GM21619 (cell line): ENCODE measurements around the gene PITPNC1.
"Not testable (repeated sequence)": the region's sequence is repeated elsewhere in the genome, so short reads cannot be mapped to it uniquely, and the experiment has no call there.

Experiments
- ATAC-seq: cut with Tn5 transposase; IDR thresholded peaks from one replicate; pipeline ENCODE4 v1.9.1; 2021; ENCODE audit not compliant: unreplicated experiment

The PITPNC1 gene

GRCh38 chr17:67639979-67640378 lies 262.9 kb downstream of the PITPNC1 start:
- ATAC-seq: no peak

DNA sequence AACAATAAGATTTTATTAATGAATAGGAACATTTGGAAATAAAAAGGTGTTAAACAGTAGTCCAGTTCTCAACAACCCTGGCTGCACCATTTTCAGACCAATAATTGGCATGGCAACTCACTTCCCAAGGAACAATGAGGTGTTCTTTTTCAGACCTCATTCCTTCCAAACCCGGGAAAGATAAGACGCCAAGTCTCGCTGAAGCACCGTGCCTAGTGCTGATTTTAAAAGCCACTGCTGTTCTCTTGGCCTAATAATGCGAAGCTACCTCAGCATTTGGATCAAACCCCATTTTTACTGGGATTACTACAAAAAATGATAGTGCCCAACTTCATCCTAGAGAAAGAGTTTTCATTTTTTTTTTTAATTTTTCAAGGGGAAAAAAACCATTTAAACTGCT lies 265.4 kb downstream of the PITPNC1 start:
- no peak for ATAC-seq

DNA sequence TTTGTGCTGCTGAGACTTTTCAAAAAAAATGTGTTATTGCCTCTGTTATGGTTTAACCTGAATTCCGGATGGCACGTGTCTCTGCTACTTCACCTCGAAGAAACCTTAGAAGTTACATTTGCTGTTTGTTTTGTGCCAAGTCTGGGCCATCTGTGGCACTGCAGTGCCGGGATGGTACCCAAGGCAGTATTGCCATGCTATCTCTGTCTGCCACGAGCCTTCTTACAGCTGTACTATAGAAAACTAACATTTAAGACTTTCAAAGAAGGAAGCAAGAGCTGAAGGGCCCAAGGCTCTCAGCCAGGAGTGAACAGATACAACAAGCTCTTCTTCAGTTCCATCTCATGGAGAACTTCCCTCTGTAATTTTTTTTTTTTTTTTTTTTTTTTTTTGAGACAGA lies 267.0 kb downstream of the PITPNC1 start:
- ATAC-seq: no peak

DNA sequence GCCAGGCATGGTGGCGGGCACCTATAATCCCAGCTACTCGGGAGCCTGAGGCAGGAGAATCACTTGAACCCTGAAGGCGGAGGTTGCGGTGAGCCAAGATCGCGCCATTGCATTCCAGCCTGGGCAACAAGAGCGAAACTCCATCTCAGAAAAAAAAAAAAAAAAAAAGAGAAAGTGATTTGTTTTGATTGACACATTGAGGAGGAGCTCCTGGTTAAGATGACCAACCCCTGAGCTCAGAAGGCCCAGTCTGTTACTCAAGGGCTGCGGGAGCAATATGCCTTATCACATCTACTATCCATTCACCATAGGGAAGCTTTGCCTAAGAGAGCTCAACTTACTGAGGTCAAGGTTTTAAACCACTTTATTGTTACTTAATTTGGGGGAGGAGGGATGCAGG lies 268.1 kb downstream of the PITPNC1 start:
- not testable (repeated sequence) for ATAC-seq

DNA sequence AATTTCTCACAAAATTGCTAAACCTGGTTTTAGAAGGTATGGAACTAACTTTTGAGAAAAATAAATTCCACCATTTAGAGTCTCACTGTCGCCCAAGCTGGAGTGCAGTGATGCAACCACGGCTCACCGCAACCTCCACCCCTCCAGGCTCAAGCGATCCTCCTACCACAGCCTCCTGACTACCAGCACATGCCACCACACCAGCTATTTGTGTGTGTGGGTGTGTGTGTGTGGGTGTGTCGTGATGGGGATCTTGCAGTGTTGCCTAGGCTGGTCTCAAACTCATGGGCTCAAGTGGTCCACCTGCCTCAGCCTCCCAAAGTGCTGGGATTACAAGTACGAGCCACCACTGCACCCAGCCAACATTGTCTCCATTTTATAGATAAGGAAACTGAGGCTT lies 269.4 kb downstream of the PITPNC1 start:
- ATAC-seq: no peak

DNA sequence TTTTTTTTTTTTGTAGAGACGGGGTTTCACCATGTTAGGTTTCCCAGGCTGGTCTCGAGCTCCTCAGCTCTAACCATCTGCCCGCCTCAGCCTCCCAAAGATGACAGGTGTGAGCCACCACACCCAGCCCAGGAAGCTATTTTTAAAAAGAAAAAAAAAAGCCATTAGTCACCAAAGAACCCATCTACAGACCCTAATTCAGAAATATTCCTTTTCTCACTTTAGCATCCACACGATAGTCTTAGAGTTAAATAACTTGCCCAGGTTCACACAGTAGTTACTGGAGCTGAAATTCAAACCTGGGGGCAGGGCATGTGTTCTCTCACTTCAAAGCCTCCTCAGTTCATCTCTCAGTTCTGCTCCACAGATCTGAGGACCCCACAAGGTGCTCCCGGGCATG lies 270.4 kb downstream of the PITPNC1 start:
- ATAC-seq: no peak

- no peak for ATAC-seq
Measured at GRCh38 chr17:67648032-67648905, 271.2 kb downstream of the PITPNC1 start.

DNA sequence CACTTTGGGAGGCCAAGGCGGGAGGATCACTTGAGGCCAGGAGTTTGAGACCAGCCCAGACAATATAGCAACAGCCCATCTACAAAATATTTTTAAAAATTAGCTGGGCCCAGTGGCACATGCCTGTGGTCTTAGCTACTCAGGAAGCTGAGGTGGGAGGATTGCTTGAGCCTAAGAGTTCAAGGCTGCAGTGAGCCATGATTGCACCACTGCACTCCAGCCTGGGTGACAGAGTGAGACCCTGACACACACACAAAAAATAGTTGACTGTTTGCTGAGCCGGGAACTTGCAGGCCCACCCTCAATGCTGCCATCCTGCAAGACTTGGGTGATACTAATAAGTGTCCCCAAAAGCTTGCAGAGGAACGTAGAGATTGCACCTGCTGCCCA lies 271.8 kb downstream of the PITPNC1 start:
- not testable (repeated sequence) for ATAC-seq

DNA sequence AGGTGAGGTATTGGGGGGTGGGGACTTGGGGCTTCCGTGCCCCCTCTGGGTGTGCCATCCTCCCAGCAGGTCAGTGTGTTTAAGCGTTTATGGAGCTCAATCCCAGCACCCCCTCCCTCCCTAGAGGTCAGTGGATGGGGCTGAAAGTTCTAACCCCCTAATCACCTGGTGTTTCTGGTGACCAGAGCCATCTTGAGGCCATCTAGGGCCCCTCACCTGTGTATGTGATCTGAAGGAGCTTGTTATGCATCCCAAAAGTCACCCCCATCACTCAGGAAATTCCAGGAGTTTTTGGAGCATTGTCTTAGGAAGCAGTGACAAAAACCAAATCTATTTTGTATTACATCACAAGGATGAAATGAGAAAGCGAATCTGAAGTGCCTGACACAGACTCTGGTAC lies 272.8 kb downstream of the PITPNC1 start:
- ATAC-seq: no peak

DNA sequence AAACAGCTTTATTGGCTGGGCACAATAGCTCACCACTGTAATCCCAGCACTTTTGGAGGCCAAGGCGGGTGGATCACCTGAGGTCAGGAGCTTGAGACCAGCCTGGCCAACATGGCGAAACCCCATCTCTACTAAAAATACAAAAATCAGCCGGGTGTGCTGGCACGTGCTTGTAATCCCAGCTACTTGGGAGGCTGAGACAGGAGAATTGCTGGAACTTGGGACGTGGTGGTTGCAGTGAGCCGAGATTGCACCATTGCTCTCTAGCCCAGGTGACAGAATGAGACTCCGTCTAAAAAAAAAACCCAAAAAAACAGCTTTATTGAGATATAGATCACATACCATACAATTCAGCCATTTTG lies 274.1 kb downstream of the PITPNC1 start:
- not testable (repeated sequence) for ATAC-seq

DNA sequence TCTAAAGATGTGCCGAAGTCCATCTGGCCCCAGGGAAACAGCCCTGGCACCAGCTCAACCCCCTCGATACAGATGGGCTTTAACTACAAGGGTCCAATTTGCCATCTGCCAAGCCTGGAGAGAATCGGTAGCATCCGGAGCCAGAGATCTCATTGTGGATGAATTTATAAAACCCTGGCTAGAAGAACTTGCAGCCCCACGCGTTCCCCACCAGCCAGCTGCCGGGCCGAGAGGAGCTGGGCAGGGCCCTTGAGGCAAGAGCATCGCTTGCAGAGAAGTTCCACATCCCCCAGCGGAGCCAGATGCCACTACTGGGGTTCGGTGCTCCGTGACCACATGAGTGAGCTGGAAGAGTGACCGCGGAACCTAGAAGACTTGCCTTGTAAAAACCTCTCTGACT lies 275.4 kb downstream of the PITPNC1 start:
- ATAC-seq: no peak

DNA sequence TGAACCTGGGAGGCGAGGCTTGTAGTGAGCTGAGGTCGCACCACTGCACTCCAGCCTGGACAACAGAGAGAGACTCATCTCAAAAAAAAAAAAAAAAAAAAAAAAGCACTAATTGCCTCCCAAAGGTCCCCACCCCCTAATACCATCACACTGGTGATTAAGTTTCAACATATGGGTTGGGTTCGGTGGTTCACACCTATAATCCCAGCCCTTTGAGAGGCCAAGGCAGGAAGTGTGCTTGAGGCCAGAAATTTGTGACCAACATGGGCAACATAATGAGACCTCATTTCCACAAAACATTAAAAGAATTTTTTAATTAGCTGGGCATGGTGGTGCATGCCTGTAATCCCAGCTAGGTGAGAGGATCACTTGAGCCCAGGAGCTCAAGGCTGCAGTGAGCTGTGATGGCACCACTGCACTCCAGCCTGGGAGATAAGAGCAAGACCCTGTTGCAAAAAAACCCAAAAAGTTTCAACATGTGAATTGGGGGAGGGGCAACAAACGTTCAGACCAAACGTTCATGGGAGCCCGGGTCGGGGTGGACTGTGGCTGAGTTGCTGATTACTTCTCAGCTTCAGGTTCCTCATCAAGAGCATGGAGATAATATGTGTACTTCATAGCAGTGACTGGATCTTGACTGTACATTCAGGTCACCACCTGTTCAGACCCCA lies 278.5 kb downstream of the PITPNC1 start:
- no peak for ATAC-seq

- no peak for ATAC-seq
Measured at GRCh38 chr17:67656494-67657203, 279.6 kb downstream of the PITPNC1 start.

DNA sequence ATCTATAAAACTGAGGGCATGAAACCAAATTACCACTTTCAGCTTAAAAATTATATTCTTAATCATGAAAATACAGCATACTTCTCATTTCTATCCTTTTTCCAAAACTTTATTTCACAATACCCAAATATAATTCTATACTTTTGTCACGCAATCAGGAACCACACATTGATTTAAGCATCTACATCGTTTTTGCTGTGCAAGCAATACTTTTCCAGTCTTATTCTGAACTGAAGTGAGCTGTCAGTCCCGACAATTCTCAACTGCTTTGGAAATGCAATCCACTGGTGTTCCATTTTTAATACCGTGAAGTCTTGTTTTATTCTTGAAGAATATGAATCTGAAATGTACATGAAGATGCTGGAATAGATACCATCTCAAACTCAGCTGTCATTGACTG lies 280.5 kb downstream of the PITPNC1 start:
- ATAC-seq: no peak

- ATAC-seq: no peak
Measured at GRCh38 chr17:67658265-67658664, 281.2 kb downstream of the PITPNC1 start.

DNA sequence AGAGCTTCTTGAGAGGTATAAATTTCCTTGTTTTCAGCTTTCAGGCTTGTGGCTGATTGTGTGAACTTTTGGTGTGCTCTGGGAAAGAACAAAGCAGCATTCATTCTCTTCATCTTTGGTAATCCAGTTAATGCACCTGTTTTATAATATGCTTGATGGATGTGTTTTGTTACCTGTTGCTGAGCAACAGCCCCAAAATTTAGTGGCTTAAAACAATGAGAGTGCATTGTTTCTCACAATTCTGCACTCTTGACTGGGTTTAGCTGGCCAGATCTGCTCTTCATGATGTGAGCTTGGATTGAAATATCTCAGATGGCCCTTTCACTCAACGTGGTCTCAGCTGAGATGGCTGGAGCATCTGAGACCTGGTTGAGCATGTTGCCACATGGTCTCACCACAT lies 281.9 kb downstream of the PITPNC1 start:
- no peak for ATAC-seq

- ATAC-seq: no peak
Measured at GRCh38 chr17:67662712-67663111, 285.6 kb downstream of the PITPNC1 start.

- no peak for ATAC-seq
Measured at GRCh38 chr17:67663457-67663856, 286.4 kb downstream of the PITPNC1 start.

DNA sequence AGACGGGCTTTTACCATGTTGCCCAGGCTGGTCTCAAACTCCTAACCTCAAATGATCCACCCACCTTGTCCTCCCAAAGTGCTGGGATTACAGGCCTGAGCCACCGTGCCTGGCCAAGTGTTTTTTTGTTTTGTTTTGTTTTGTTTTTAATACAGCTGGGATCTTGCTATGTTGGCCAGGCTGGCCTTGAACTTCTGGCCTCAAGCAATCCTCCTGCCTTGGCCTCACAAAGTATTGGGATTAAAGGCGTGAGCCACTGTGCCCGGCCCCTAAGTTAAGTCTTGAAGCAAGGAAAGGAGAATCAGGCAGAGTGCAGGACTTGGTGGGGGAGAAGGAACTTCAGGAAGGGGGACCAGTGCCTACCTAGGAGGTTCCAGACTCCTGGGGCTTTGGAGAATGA lies 288.9 kb downstream of the PITPNC1 start:
- no peak for ATAC-seq

DNA sequence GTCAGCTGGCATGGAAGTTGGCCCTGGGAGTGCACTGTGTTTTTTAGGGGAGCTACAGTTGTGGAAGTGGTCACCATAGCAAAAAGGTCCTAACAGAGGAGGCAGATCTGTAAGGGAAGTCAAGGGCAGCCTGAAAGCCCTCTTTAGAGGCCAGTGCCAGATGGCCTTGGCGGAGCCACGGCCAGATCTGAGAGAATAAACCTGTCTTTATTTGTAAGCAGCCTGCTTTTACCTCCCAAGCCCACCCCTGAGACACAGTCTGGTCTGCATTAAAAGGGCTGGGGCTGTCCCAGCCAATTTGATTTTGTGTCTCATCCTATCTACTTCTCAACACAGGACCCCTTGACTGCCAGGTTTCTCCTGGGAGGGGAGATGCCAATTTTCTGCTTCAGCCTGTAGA lies 289.6 kb downstream of the PITPNC1 start:
- no peak for ATAC-seq

GRCh38 chr17:67671493-67671892 lies 294.4 kb downstream of the PITPNC1 start:
- no peak for ATAC-seq
